Myocyte (in vitro differentiated cells): Measurements from ENCODE around the gene HP1BP3. TPM values are rescaled to one million over a fixed set of nuclear protein-coding genes. Genes with fewer than 3 reads are reported as not detected.
"Not testable (repeated sequence)": the region's sequence is repeated elsewhere in the genome, so short reads cannot be mapped to it uniquely, and the experiment has no call there.

Experiments used
- DNase-seq: peaks from one replicate; pipeline ENCODE4 v3.0.0-alpha.2; 2012; ENCODE audit warnings: low read depth
- total RNA-seq: library from RNA; depleted of rRNA; stranded (reverse); fragments of >200 nt; gene quantifications from 2 replicates; pipeline ENCODE4 v1.2.3, GENCODE V29; 2014

Gene HP1BP3
- total RNA-seq, 1 donor from 2014 or later, result 155 TPM

DNA sequence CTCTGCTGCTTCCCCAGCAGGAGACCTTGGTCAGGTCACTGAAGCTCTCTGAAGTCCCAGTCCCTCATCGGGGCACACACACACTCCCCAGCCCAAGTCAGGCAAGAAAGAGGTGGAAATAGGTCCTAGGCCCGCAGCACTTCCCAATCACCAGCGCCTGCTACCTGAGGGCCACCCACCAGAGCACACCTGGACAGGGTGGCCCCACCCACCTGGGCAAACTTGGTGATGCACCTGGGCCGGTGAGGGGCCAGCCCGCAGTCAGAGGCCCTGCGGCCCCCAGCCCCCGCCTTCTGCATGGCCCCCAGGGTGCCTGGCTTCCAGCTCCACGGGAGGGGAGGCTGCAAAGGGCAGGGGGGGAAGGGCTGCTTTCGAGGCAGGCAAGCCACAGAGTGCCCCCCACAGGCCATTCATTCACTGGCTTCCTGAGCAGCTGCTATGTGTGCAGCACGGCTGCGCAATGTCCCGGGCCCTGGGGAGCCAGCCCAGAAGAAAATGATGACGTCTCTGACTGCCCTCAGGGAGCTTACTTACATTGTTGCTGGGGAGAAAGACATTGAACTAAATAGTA lies 59.3 kb downstream of the HP1BP3 start:
- DNase-seq, result no peak

DNA sequence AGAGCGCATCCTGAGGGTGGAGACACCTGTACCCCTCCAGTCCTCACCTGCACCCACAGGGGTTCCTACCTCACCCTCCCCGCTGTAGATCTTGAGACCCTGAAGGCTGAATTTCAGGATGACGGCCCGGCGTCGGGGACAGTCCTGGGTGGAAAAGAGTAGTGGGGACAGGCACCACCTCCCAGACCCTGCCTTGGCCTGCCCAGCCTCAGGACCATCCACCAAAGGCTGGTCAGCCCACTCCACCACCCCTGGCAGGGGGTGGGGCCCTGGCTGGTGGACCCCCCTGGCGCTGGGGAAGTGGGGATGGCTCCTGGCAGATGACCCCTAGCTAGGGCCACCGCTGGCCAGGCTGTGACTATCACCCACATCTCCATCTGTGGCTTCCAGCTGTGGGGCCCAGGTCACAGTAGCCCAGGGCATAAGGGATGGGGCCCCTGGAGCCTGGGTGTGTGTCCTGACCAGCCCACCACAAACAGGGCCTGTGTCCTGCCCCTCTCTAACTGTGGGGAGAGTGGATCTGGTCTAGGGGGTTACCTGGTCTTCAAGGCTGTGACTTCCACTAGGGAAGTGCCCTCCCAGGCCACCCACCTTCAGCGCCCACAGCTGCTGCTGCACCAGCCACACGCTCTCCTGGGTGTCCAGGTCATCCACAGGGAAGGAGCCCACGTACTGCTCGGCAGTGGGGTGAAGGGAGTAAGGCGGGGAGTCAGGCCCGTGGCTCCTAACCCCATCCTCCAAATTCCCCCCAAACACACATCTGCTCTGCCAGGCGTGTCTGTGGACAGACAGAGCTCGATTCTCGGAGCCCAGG lies 60.0 kb downstream of the HP1BP3 start:
- no peak for DNase-seq

- no peak for DNase-seq
These were observed 60.8 kb downstream of the HP1BP3 start for GRCh38 chr1:20726118-20726911.

GRCh38 chr1:20725189-20726117 lies 61.7 kb downstream of the HP1BP3 start:
- peak; percentile 14 for DNase-seq

- DNase-seq, result no peak
These were observed 62.5 kb downstream of the HP1BP3 start for GRCh38 chr1:20724364-20725188.

DNA sequence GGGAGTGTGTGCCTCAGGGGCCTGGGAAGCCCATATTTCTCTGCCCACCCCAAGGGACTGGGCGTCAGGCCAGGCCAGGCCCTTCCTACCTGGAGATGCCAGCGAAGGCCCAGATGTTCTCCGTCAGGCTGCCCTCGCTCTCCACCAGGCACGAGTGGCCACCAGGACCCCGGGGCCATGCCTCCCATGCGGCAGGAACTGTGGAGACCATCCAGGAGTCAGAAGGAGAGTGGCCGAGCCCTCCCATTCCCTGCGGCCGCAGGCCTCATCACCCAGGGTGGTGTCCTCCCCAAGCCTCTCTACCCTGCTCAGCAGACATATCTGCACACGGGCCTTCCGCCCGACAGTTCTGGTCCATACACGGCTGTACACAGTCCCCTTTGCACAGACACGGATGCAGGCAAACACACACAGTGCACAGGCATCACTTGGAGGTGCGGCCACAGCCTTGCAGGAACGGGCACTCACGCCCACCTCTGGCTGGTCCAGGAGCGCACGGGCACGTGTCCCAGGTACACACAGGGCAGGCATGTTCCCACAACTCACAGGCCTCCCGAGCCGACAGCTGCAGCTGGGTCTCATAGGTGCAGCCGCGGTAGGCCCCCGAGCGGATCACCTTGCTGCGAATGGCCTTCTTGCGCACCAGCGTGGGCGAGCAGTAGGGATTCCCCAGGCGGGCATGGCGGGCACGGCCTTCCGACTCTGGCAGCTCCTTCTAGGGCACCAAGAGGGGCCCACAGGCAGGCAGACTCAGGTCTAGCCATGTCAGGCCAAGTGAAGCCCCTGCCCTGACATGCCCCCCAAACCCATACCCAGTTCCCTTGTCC lies 63.4 kb downstream of the HP1BP3 start:
- no peak for DNase-seq

- no peak for DNase-seq
These were observed 64.0 kb downstream of the HP1BP3 start for GRCh38 chr1:20723159-20723536.

DNA sequence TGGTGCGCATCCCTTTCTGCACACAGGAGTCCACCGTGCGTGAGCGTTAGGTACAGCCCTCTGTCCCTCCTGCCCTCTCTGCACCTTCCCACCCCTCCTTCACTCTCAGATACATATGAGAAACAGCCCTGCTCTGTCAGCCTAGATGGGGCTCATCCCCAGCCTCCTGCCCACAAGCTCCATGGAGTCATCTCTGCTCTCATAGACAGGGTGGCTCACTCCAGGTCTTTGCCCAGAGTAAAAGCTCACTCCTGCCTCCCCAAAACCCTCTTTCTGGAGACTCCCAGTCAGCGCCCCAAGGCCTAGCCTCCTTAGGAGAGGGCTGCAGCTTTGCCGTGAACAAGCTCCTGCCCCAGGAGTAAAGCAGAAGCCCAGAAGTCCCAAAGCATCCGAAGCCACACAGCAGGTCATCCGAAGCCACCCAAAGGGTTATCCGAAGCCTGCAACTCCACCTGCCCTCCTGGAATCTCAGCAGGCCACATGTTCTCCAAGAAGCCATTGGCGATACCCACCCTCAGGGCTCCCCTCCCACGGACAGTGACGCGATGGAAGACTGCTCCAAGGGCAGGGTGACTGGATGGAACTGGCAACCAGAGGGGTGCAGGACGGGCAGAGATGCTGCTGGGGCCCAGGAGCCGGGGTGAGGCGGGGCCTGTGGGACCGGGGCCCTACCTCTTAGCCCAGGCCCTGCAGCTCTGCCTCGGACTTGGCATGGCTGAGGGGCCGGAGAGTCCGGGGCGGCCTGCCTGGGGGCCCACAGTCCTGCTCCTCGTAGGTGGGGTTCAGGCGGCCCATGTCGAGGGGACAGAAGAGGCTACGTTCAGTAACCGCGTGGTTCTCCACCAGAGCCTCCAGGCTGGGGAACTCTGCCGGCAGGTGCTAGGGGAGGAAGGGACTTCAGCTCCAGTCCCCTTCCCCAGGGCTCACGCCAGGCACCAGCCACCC lies 65.7 kb downstream of the HP1BP3 start:
- DNase-seq, result no peak

- DNase-seq, result no peak
These were observed 66.4 kb downstream of the HP1BP3 start for GRCh38 chr1:20720631-20721091.

GRCh38 chr1:20719871-20720620 lies 67.1 kb downstream of the HP1BP3 start:
- no peak for DNase-seq

GRCh38 chr1:20719261-20719660 lies 67.8 kb downstream of the HP1BP3 start:
- no peak for DNase-seq

- not testable (repeated sequence) for DNase-seq
These were observed 68.7 kb downstream of the HP1BP3 start for GRCh38 chr1:20718343-20718882.

DNA sequence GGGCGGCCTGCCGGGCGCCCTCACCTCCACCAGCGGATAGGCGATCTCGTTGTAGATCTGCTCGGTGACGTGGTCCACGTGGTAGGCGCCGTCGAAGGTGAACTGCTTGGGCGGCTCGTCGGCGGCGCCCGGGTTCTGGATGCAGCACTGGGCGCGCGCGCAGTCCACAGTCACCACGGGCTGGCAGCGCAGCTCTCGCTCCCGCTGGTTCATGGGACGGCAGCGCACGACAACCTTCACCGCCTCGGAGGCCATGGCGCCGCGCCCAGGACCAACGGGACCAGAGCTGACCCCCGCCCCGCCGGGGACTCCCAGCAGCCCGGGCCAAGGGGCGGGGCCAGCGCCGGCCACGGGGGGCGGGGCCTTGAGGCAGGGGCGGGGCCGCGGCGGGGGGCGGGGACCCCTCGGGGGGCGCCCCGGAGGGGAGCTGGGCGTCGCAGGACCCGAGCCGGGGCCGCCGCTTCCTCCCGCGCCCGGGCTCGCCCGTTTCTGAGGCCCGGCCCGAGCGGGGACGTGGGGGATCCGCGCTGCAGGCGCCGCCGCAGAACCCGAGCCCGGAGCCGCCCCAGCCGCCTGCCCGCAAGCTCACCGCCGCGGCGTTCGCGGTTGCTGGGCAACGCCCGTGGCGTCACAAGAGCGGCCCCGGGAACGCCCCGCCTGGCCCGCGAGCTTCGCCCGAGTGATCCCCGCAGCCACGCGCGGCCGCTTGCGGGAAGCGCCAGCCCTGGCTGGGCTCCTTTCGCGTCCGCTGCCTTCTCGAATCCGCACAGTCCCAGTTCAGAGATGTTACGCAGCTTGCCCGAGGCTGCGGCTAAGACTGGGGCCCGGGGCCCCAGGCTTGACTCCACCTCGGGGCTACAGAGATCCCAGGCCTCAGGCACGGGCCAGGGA lies 69.4 kb downstream of the HP1BP3 start, which contains the start of gene KIF17:
Gene KIF17 (minus strand): TSS at position 556 of the 891 bp plus-strand sequence. CDS start 301 bp downstream, at position 255.
- peak; percentile 53 for DNase-seq

DNA sequence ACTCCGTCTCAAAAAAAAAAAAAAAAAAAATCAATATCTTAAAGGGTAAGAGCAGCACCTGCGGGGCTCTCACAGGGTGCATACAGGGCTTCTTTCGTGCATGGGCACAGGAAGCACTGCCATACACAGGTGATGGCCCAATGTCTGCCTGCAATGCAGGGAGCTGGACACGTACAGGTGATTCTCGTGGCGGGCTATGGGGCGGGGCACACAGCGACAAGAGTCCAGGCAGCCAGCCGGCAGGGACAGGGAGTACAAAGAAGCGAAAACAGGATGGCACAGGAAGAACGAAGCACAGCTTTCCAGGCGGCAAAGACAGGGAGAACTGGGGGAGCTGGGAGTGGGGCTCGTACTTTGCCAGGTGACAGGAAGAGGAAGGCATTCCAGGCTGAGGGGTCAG lies 70.9 kb downstream of the HP1BP3 start:
- no peak for DNase-seq

DNA sequence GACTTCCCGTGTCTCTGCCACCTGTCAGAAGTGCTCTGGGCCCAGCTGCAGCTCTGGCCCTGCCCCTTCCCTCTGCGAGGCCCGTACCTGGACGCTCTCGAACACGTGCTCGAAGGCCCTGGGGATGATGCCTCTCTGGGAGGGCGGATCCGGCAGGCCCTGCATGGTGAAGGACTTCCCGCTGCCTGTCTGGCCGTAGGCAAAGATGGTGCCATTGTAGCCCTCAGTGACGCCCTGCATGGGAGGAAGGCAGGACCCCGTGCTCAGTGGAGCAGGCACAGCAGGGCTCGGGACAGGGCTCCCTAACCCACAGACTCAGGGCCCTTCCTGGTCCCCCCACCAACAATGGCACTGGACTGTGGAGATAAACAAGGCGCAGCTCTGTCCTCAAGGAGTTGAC lies 71.7 kb downstream of the HP1BP3 start:
- DNase-seq, result no peak

DNA sequence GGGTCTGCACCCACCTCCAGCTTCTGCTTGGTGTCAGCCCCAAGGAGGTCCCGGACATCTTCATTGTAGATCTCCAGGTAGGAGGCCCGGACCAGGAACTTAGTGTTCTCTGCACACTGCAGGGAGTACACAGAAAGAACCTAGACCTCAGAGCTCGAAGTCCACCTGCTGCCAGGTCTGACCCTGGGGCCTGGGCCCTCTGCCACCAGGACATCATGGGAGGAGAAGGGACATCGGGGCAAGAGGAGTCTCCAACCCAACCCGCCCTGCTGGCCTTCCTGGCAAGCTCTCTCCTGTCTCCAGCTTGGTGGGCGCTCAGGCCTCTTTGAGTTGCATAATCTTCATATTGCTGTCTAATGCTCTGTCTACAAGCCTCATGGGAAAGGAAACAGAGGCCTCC lies 73.7 kb downstream of the HP1BP3 start:
- no peak for DNase-seq
